HG02840 (cell line): ENCODE results near the gene PPP1R14B.

Experiments
- ATAC-seq: cut with Tn5 transposase; IDR thresholded peaks from one replicate; pipeline ENCODE4 v1.9.1; 2021; ENCODE audit warnings: mild to moderate bottlenecking, moderate library complexity, moderate number of reproducible peaks; ENCODE audit not compliant: unreplicated experiment, low FRiP score

Gene PPP1R14B

GRCh38 chr11:64232967-64233315 is 13.8 kb downstream of the PPP1R14B start:
- no peak for ATAC-seq

GRCh38 chr11:64232182-64232966 is 14.4 kb downstream of the PPP1R14B start:
- ATAC-seq, result no peak

- no peak for ATAC-seq
Observed at GRCh38 chr11:64231546-64231945, 15.2 kb downstream of the PPP1R14B start.

GRCh38 chr11:64230985-64231365 is 15.8 kb downstream of the PPP1R14B start:
- no peak for ATAC-seq

GRCh38 chr11:64230171-64230984 is 16.4 kb downstream of the PPP1R14B start, which contains the start of gene DNAJC4:
Gene DNAJC4 (plus strand): TSS chr11:64230548. CDS start chr11:64230855, 307 bp downstream.
- peak; percentile 41 for ATAC-seq

- no peak for ATAC-seq
Observed at GRCh38 chr11:64229744-64230170, 17.0 kb downstream of the PPP1R14B start.

- ATAC-seq, result no peak
Observed at GRCh38 chr11:64229090-64229743, 17.5 kb downstream of the PPP1R14B start.

- no peak for ATAC-seq
Observed at GRCh38 chr11:64227405-64227956, 19.3 kb downstream of the PPP1R14B start.

GRCh38 chr11:64226507-64227051 is 20.2 kb downstream of the PPP1R14B start:
- ATAC-seq, result no peak

GRCh38 chr11:64225608-64226506 is 20.9 kb downstream of the PPP1R14B start, which contains the start of the genes NUDT22 and TRPT1:
Gene NUDT22 (plus strand): TSS chr11:64226274. CDS start chr11:64226653, 379 bp downstream.
Gene TRPT1 (minus strand): TSS chr11:64226186. CDS start chr11:64225860, 326 bp downstream.
- peak; percentile 49 for ATAC-seq

- ATAC-seq, result no peak
Observed at GRCh38 chr11:64224891-64225607, 21.7 kb downstream of the PPP1R14B start.

- no peak for ATAC-seq
Observed at GRCh38 chr11:64224151-64224890, 22.4 kb downstream of the PPP1R14B start.

- ATAC-seq, result no peak
Observed at GRCh38 chr11:64223001-64223651, 23.6 kb downstream of the PPP1R14B start.

GRCh38 chr11:64222651-64223000 is 24.1 kb downstream of the PPP1R14B start:
- no peak for ATAC-seq

GRCh38 chr11:64220798-64221197 is 25.9 kb downstream of the PPP1R14B start:
- ATAC-seq, result no peak

- ATAC-seq, result no peak
Observed at GRCh38 chr11:64220271-64220670, 26.5 kb downstream of the PPP1R14B start.

GRCh38 chr11:64219755-64220154 is 27.0 kb downstream of the PPP1R14B start:
- ATAC-seq, result no peak

- no peak for ATAC-seq
Observed at GRCh38 chr11:64219354-64219684, 27.4 kb downstream of the PPP1R14B start.
